ENCODE measurements around the gene RALGPS1.

RALGPS1 gene

DNA sequence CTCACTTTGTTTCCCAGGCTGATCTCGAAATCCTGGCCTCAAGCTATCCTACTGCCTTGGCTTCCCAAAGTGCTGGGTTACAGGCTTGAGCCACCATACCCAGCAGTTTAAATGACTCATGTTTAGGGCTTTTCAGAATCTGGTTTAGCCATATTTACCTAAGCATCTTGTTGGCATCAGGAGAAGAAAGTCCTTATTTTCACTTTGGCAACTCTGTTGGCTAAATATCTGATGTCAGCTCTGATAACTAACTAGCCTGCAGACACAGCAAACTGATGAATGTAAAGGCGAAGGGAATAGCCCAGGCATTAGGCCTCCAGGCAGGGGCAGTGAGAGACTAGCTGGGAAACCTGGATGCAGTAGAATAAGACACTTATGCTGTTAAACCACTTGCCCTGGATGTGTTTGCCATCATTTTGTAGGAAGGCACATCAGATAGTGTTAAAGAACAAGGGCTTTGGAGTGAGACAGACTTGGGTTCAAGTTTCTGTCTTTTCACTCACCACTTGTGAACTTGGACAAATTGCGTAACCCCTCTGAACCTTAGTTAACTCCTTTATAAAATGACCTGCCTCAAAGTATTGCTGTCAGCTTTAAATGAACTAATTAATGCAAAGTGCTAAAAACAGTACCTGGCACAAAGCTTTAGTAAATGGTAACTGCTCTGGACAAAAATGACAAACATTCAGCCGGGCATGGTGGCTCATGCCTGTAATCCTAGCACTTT, 315.3 kb downstream of the RALGPS1 start:
- H3K27ac ChIP-seq = no peak overlapping the region
- TF ChIP-seq ZFX (IDR thresholded peaks at IDR 0.05) = no peak
- TF ChIP-seq, protein P1, sequence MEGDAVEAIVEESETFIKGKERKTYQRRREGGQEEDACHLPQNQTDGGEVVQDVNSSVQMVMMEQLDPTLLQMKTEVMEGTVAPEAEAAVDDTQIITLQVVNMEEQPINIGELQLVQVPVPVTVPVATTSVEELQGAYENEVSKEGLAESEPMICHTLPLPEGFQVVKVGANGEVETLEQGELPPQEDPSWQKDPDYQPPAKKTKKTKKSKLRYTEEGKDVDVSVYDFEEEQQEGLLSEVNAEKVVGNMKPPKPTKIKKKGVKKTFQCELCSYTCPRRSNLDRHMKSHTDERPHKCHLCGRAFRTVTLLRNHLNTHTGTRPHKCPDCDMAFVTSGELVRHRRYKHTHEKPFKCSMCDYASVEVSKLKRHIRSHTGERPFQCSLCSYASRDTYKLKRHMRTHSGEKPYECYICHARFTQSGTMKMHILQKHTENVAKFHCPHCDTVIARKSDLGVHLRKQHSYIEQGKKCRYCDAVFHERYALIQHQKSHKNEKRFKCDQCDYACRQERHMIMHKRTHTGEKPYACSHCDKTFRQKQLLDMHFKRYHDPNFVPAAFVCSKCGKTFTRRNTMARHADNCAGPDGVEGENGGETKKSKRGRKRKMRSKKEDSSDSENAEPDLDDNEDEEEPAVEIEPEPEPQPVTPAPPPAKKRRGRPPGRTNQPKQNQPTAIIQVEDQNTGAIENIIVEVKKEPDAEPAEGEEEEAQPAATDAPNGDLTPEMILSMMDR (conservative IDR thresholded peaks at IDR 0.05) = no peak

DNA sequence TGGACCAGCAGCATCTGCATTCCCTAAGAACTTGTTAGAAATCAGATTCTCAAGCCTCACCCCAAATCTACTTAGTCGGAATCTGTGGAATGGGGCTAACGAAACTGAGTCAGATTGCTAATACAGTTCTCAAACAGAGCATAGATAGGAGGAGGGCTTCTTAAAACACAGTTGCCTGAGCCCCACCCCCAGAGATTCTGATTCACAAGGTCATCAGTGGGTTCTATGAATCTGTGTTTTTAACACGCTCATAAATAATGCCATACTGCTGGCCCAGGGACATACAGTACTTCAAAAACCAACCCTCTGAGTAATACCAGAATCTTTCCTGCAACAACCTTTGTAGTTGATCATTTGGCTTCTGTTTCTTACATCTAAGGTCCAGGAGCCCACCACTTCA, 317.1 kb downstream of the RALGPS1 start:
- H3K27ac ChIP-seq = no peak overlapping the region
- TF ChIP-seq, protein P1 (conservative IDR thresholded peaks at IDR 0.05) = no peak
- TF ChIP-seq ZFX (IDR thresholded peaks at IDR 0.05) = no peak

DNA sequence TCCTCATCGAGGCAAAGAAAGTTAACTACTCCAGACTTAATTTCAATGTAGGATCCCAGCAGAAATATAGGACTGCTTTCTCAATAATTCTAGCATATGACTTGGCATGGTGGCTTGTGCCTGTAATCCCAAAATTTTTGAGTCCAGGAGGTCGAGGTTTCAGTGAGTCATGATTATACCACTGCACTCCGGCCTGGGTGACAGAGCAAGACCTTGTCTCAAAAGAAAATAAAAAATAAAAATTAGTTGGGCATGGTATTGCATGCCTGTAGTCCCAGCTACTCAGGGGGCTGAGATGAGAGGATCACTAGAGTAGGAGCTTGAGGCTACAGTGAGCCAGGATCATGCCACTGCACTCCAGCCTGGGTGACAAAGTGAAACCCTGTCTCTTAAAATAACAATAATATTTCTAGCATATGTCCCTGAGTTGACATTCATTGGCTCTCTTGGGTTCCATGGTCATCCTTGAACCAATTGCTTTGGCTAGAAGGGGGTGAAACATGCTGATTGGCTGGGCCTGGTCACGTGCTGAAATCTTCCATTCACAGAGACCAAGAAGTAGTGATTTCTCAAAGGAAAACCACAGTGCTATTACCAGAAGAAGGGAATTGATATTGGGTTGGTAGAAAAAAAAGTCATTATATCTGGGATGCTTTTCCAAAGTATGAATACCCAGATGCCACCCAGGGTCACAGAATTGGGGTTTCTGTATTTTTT, 318.4 kb downstream of the RALGPS1 start:
- H3K27ac ChIP-seq = no peak overlapping the region
- TF ChIP-seq ZFX (IDR thresholded peaks at IDR 0.05) = no peak
- TF ChIP-seq, protein P1 (conservative IDR thresholded peaks at IDR 0.05) = no peak

DNA sequence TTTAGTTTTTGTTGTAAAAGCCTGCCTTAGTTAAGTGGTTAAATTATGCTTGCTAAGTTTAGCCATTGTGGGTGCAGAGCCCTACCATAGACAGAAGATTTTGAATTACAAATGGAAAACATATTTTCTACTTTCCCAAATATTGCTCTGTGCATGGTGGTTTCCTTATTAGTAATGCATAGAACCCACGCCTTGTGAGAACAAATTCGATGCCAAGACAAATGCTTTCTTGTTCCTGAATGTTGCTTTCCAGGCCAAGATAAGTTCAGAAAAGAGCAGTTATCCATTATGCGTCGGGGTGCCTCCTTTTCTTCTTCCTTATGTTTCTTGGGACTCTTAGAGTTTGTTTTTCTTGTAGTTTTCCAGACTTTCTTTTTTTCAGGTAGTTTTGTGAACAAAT, 319.0 kb downstream of the RALGPS1 start:
- no peak overlapping the region for H3K27ac ChIP-seq
- TF ChIP-seq, protein P1 (conservative IDR thresholded peaks at IDR 0.05) = no peak
- no peak for TF ChIP-seq ZFX (IDR thresholded peaks at IDR 0.05)

DNA sequence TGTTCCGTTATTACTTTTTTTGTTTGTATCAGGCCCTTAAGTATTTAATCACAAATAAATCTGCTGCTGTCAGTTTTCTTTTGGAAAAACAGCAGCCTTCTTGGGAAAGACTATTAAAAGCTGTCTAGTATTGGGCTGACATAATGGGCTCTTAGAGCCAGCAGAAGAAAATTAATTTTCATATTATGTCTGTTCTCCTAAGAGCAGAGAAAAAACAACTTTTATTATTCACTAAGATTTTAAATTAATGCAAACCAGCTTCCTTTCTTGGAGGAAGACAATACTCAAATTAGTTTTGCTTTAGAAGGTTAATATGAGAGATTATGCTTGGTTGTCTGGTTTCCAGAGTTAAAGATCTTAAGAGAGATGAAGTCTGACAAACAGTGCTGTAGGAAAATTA, 319.4 kb downstream of the RALGPS1 start:
- no peak overlapping the region for H3K27ac ChIP-seq
- TF ChIP-seq, protein P1 (conservative IDR thresholded peaks at IDR 0.05) = no peak
- no peak for TF ChIP-seq ZFX (IDR thresholded peaks at IDR 0.05)

DNA sequence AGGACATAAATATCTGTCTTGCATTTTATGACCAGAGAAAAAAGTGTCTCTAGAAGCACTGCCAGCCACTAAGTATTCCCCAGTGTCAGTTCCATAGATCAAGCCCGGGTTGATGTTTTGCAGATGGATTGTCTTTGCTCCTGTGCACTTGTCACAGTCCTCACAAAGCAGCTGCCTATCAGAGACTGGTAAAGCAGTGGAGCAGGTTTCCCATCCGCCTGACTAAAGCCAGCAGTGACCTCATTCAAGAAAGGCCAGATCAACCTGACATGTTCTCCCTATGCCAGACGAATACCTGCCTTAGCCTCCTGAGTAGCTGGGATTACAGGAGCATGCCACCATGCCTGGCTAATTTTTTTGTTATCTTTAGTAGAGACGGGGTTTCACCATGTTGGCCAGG, 323.2 kb downstream of the RALGPS1 start:
- TF ChIP-seq, protein P1 (conservative IDR thresholded peaks at IDR 0.05) = no peak
- no peak for TF ChIP-seq ZFX (IDR thresholded peaks at IDR 0.05)
- H3K27ac ChIP-seq = no peak overlapping the region

DNA sequence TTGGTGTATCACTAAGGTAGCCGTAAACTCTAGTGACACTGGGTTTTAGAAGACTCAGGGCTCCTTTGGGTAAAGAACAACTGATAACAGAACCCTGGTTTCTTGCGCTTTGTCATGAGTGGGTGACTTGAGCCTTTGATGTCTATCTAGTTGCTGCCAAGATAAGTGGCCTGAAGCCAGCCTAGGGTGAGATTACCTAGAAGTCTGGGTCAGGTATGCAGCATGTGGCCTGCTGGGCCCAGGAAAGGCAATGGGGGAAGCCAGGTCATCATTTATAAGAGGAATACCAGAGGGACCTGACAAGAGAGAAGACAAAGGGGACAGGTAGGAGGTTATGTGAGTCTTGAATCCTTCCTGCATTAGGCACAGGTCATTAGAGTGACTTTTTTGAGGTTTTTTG, 326.8 kb downstream of the RALGPS1 start:
- no peak overlapping the region for H3K27ac ChIP-seq
- no peak for TF ChIP-seq ZFX (IDR thresholded peaks at IDR 0.05)
- TF ChIP-seq, protein P1 (conservative IDR thresholded peaks at IDR 0.05) = no peak
